ENCODE results near the gene ADAM10. TPM values are rescaled to one million over a fixed set of nuclear protein-coding genes. Genes with fewer than 3 reads are reported as not detected.

ADAM10 gene
- total RNA-seq, 1 donor, result 98.9 TPM

GRCh38 chr15:58760385-58761009, 11.0 kb upstream of the ADAM10 start:
- no peak overlapping the region for H3K4me3 ChIP-seq (ENCODE audit: low read depth, low read length)
- TF ChIP-seq CTCF (IDR thresholded peaks at IDR 0.05; ENCODE audit: insufficient read depth, low read length), result no peak
- DNase-seq (ENCODE audit: low read depth), result no peak

- no peak overlapping the region for H3K4me3 ChIP-seq (ENCODE audit: low read depth, low read length)
- peak; percentile 63 for DNase-seq (ENCODE audit: low read depth)
- peak; percentile 36 for TF ChIP-seq CTCF (IDR thresholded peaks at IDR 0.05; ENCODE audit: insufficient read depth, low read length)
These were observed 8.6 kb upstream of the ADAM10 start for GRCh38 chr15:58758141-58758540.

DNA sequence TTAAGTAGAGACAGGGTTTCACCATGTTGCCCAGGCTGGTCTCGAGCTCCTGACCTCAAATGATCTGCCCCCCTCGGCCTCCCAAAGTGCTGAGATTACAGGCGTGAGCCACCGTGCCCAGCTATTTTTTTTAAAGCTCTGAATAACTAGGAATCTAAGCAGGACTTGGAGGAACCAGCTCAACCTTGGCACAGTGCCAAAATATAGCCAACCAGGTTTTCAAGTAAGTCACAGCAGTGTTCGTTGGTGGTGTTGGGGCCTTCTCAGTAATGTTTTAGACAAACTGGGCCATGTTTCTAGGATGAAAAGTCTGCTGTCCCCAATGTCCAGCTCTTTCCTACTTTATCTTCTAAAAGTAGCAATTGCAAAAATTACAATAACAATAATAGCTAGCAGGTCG, 6.4 kb upstream of the ADAM10 start:
- no peak for TF ChIP-seq CTCF (IDR thresholded peaks at IDR 0.05; ENCODE audit: insufficient read depth, low read length)
- peak; percentile 34 for DNase-seq (ENCODE audit: low read depth)
- no peak overlapping the region for H3K4me3 ChIP-seq (ENCODE audit: low read depth, low read length)

- no peak overlapping the region for H3K4me3 ChIP-seq (ENCODE audit: low read depth, low read length)
- peak; percentile 12 for DNase-seq (ENCODE audit: low read depth)
- TF ChIP-seq CTCF (IDR thresholded peaks at IDR 0.05; ENCODE audit: insufficient read depth, low read length), result no peak
These were observed 5.8 kb upstream of the ADAM10 start for GRCh38 chr15:58755350-58755749.

- no peak for DNase-seq (ENCODE audit: low read depth)
- no peak for TF ChIP-seq CTCF (IDR thresholded peaks at IDR 0.05; ENCODE audit: insufficient read depth, low read length)
These were observed 3.2 kb upstream of the ADAM10 start for GRCh38 chr15:58752716-58753115.

GRCh38 chr15:58748852-58749531, 515 bp downstream of the ADAM10 start:
- TF ChIP-seq CTCF (IDR thresholded peaks at IDR 0.05; ENCODE audit: insufficient read depth, low read length), result no peak
- peak; percentile 30 for DNase-seq (ENCODE audit: low read depth)
- peak overlapping the region; percentile 87 for H3K4me3 ChIP-seq (ENCODE audit: low read depth, low read length)

More at GRCh38 chr15:58752716-58753115, 3.2 kb upstream of the ADAM10 start:
- H3K4me3 ChIP-seq (ENCODE audit: low read depth, low read length), result no peak overlapping the region
